Tongue (tissue), 3 donors: ENCODE results near the gene ESRP2. TPM values are rescaled to one million over a fixed set of nuclear protein-coding genes. Genes with fewer than 3 reads are reported as not detected.
A peak's percentile ranks its signal among the peaks of the same experiment; 100 is the strongest.

Experiments used
- DNase-seq: peaks from one replicate; pipeline ENCODE4 v3.0.0-alpha.2; 2015
- small RNA-seq: library from RNA; depleted of rRNA; stranded (forward); fragments of <200 nt; gene quantifications from one replicate; pipeline ENCODE3, GENCODE V24; 2014; ENCODE audit warnings: low replicate concordance
- total RNA-seq: library from RNA; depleted of rRNA; stranded (reverse); fragments of >200 nt; gene quantifications from one replicate; pipeline ENCODE4 v1.2.3, GENCODE V29; 2014

Gene ESRP2
- total RNA-seq, 1 donor from 2014 or later, result 8.7 TPM

DNA sequence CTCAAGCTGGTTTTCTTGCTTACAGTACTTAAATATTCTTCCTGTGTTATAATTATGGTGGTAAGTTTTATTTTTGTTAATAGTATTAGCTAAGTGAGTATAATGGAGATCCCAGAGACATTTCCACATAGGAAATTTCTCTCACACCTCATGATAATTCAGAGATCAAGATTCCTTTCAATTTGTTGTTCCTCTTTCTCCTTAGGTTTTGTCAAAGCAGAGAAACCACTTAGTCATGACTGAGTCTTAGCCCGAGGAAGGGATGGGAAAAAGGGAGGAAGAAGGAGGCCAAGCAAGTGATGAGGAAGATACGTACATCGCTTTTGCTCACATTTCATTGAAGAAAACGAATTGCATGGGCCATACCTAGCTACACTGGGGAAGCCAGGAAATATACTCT lies 18.4 kb downstream of the ESRP2 start:
- DNase-seq, result no peak

DNA sequence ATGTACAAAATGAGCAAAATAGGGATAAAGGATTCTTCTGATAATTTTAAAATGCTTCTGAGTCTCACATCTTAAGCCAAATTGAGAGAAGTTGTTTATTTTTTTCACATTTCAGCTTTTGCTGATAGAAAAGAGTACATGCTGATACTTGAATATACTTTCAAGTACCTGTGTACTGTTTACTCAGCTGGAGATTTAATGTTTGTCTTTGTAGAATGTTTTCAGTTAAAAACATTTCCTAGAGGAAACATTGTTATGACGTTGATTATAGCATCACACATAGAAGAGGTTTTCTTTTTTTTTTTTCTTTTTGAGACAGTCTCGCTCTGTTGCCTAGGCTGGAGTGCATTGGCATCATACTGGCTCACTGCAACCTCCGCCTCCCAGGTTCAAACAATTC lies 19.7 kb downstream of the ESRP2 start:
- DNase-seq, result no peak

DNA sequence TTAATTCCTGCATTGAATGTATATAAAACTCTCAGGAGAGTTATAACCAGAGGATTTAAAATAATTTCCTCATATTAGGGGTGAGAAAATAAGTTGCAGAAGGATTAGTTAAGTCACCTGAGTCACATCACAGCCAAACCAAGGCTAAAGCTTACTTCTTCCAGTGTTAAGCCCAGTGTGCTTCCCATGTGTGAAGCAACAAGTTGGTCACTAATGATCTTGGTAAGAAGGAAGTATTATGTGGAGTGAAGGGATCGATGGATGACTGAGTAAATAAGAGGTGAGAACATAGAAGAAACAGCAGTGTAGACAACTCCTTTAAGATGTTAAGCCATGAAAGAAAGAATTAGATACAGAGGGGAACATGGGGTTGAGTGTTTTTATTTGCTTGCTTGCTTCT lies 20.6 kb downstream of the ESRP2 start:
- DNase-seq, result no peak

DNA sequence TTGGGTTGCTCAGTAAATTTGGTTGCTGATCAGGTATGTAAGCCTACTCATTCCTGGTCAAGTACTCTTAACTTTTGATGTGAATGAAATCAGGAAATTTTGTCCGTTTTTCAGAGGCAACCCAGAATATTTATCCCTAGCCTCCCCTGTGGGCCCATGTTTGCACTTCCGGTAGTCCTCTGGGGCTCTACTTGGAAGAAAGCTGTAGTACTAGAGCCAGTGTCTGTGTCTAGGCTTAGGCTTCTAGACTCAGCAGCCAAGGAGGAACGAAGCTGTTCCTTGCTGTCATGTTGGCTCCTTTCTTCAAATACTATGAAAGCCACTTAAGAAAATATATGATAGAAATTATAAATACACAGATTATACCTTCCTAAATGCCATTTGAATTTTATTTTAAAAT lies 21.2 kb downstream of the ESRP2 start:
- no peak for DNase-seq

DNA sequence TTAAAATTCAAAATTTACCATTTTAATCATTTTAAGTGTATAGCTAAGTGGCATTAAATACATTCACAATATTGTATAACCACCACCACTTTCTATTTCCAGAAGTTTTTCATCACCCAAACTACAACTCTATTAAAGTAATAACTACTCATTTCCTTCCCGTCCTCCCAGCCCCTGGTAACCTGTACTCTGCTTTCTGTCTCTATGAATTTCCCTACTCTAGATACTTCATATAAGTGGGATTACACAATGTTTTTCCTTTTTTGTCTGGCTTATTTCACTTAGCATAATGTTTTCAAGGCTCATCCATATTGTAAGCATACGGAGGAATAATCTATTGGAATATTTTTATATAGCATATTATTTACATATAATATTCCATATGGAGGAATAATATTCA lies 29.7 kb downstream of the ESRP2 start:
- no peak for DNase-seq

DNA sequence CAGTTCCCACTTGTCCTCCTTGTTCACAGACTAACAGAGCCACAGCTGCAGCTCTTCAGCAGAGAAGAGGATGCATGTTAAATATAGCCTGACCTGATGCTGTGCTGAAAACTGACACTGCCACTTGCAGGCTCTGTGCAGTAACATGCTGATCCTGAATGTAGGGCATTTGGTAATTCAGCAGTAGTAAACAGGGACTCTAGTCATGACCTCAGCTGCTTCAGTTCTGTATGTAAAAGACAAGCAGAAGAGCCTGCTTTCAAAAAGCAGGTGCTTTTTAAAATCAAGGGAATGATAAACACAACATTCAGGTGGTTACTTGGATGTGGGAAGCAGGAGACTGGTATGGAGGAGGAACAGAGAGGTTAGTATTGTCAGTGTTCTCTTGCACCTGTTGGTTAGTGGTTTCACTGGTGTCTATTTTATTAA lies 33.8 kb downstream of the ESRP2 start:
- DNase-seq, result peak; percentile 76

DNA sequence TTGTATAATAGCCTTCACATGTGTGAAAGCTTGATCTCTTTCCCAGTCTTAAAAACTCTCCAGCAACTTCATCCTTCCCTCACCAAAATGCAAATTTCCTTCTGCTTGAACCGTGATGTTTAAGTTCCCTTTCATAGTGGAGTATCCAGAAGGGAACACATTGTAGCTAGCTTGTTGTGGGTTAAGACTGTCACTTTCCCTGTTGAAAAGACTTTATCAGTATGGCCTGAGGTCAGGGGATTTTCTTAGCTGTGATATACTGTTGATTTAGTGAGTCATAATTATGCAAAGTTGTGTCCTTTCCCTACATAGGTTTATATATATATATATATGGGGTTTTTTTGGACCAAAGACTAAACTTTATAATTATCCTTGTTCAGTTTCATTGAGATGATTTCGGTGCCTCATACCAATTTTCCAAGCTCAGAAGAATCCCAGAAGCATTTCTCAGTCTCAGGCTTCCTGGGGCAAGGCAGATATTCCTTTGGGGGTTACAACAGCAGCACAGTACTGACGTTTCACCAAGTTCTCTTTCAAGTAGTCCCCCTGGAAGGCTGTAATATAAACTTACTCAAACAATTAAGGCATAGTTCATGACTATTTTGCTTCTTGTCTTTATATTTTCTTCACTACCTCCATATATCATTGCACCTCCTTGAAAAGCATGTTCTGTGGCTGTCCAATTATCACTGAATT lies 35.7 kb downstream of the ESRP2 start:
- DNase-seq, result no peak

DNA sequence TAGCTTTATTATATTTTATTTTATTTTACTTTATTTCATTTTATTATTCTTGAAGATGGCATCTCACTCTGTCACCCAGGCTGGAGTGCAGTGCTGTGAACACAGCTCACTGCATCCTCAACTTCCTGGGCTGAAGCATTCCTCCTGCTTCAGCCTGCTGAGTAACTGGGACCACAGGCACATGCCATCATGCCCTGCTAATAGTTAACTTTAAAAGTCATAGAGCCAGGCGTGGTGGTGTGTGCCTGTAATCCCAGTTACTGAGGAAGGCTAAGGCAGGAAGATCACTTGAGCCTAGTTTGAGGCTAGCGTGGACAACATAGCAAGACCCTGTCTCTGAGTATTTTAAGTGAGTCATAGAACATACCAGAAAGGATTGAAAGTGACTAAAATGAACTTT lies 38.7 kb downstream of the ESRP2 start:
- DNase-seq, result no peak

DNA sequence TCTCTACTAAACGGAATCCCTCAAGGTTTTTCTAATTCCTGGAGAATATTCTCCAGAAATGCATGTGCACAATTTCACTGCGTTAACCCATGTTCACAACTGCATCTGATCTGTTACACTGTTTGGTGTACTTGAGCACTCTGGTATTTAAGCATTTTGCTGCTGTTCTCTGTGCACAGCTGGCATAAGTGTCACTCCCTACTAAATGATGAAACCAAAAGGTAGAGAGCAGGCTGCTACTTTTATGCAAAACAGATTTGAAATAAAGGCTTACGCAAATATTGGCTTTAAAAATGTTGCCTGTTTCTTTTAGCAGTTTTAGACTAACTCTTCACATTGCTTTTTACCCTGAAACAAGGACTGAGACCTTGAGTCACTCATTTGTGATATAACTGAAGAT lies 41.7 kb downstream of the ESRP2 start:
- DNase-seq, result no peak

DNA sequence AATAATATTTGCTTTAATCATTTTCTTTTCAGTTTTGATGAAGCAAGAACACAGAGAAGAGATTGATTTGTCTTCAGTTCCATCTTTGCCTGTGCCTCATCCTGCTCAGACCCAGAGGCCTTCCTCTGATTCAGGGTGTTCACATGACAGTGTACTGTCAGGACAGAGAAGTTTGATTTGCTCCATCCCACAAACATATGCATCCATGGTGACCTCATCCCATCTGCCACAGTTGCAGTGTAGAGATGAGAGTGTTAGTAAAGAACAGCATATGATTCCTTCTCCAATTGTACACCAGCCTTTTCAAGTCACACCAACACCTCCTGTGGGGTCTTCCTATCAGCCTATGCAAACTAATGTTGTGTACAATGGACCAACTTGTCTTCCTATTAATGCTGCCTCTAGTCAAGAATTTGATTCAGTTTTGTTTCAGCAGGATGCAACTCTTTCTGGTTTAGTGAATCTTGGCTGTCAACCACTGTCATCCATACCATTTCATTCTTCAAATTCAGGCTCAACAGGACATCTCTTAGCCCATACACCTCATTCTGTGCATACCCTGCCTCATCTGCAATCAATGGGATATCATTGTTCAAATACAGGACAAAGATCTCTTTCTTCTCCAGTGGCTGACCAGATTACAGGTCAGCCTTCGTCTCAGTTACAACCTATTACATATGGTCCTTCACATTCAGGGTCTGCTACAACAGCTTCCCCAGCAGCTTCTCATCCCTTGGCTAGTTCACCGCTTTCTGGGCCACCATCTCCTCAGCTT lies 45.0 kb downstream of the ESRP2 start:
- no peak for DNase-seq

DNA sequence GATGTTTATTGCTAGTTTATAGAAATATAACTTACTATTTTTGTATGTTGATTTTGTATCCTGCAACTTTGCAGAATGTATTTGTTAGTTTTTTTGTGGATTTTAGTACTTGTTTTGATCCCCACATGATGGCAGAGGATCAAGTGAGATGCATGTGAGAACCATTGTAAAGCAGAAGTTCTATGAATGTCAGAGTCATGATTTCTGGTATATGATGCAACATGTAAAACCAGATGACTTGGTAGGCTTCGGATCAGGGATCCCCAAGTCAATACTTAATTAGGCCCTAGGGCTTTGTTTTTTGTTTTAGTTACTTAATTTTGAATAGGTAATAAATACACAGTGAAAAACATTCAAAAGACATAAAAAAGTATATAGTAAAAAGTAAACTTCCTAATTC lies 45.8 kb downstream of the ESRP2 start:
- no peak for DNase-seq

DNA sequence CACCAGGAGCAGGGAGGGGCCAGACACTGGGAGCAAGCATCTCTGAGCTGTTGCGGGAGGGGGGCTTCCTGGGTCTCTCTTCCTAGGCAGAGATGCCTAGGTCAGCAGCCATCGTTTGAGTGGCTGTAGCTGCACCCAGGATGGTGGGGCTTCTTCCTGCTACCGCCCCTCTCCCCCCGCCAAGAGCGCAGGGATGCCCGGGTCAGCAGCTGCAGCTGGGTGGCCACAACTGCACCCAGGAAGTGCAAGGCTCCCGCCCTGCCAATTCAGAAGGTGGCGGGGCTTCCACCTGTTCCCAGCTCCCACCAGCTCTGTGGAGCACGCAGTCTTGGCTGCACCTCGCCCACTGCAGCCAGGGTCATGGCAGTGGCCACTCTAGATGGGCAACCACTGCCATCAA lies 47.8 kb downstream of the ESRP2 start:
- no peak for DNase-seq

DNA sequence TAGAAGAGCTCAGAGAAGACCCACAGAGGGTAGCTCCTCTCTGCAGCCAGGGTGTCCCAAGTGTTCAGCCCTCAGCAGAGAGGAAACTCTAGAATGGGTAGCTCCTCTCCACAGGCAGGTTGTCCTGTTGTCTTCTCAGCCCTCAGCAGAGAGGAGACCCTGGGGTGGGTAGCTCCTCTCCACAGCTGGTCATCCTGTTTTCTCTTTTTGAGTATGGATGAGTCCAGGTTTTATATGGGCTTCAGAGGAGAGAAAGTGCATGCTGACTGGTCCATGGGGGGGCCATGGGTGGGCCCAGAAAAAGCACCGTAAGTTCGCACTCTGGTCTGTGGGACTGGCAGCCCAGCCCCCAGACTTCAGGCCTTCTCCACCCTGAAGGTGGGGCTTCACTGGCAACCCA lies 48.4 kb downstream of the ESRP2 start:
- no peak for DNase-seq

DNA sequence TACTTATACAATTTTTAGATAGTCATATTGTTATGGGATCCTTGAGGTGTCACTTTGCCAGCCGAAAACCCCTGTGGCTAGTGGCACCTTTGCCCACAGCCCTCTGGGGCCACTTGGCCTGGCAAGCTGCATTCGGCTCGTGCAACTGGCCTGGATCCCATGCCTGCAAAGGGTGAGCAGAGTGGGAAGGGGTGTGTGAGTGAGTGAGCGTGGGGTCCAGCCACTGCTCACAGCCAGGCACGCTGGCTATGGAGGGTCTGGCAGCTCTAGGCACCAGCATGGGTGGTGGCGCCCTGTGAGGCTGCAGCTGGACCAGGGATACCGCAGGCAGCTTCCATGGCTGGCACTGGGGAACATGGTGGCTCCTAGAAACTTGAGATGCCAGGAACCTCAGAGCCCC lies 49.0 kb downstream of the ESRP2 start:
- DNase-seq, result no peak

DNA sequence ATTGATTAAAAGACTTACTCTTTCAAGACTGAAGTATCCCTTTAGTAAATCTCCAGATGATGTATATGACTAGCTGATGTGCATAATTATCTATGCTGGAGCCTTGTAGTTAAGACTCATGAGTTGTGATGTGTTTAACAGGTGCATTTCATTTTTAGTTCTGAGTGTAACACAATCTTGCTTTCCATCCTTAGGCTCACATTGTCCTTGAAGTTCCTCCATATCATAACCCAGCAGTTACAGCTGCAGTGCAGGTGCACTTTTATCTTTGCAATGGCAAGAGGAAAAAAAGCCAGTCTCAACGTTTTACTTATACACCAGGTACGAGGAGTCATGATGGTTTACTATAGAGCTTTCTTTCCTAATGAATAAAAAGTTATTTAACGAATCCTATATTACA lies 52.9 kb downstream of the ESRP2 start:
- DNase-seq, result peak; percentile 56

DNA sequence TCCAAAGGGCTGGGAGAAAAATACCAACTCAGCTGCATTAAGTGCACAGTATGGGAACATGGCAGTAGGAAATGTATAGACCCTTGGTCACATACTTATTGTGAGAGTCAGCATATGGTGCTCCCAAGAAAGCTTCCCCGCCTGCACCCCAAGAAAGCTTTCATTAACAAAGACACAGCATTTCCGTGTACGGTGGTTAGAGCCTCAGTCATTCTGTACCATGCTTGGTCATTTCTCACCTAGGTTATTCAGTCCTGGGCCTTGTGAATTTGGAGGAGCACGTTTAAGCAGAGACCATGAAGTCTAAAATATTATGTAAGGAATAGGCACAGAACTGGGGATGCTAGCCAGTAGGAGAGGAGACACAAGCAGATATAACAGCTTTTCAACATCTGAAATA lies 56.1 kb downstream of the ESRP2 start:
- DNase-seq, result no peak

DNA sequence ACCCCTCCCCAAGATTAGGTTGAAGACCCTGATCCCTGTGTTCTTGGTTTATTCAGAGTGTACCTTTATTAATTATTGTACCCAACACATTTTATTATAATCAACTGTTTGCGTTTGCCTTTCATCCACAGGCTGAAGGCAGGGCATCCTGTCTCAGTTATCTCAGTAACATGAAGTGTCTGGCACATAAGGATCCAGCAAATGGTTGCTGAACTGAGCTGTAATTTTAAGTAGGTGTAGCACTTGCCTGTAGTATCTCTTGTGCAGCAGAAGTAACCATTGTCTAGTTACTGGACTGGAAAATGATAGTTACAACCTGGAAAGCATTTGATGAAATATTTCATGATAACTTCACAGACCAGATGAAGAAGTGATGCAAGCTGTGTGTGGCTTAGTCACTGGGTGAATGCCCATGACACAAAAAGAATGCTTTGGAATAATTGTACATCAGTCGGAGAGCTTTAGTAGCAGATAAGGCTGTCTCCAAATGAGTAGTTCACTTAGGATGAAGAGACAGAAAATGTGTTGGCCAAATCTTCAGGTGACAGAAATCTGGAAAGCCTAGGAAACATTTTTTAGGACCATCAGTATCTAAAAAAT lies 56.6 kb downstream of the ESRP2 start:
- no peak for DNase-seq

Small RNA genes within 50 kb of the gene (small RNA-seq; reads per million reads assigned to genes)
- not detected for gene RF00554
- gene RNU6-1262P, result not detected

Other genes starting within 250 kb of the ESRP2 start
- gene DPEP2, start 236.6 kb downstream of the ESRP2 start, total RNA-seq, result 12.1 TPM
- gene DPEP2NB, start 220.2 kb downstream of the ESRP2 start, total RNA-seq, result not detected
- 9.7 TPM for gene DDX28, start 212.9 kb downstream of the ESRP2 start, total RNA-seq
- 13.7 TPM for gene DUS2, start 212.8 kb downstream of the ESRP2 start, total RNA-seq
- 30.9 TPM for gene NFATC3, start 150.8 kb downstream of the ESRP2 start, total RNA-seq
- 31.2 TPM for gene PLA2G15, start 9.2 kb upstream of the ESRP2 start, total RNA-seq
- gene SLC7A6, start 28.4 kb upstream of the ESRP2 start, total RNA-seq, result 10.8 TPM
- 12.9 TPM for gene SLC7A6OS, start 74.8 kb upstream of the ESRP2 start, total RNA-seq
- gene PRMT7, start 74.9 kb upstream of the ESRP2 start, total RNA-seq, result 67.3 TPM
- gene SMPD3, start 212.4 kb upstream of the ESRP2 start, total RNA-seq, result 2.5 TPM